ENCODE results near the gene LIN7B.

LIN7B gene

GRCh38 chr19:49094505-49095482, 19.4 kb upstream of the LIN7B start:
- DNase-seq, result no peak

- peak; percentile 64 for DNase-seq
Observed at GRCh38 chr19:49097453-49098288, 16.5 kb upstream of the LIN7B start.

- no peak for DNase-seq
Observed at GRCh38 chr19:49098795-49099194, 15.4 kb upstream of the LIN7B start.

GRCh38 chr19:49101160-49101559, 13.0 kb upstream of the LIN7B start:
- DNase-seq, result no peak

- DNase-seq, result no peak
Observed at GRCh38 chr19:49102303-49102702, 11.9 kb upstream of the LIN7B start.

GRCh38 chr19:49103331-49104085, 10.7 kb upstream of the LIN7B start:
- DNase-seq, result no peak

GRCh38 chr19:49104229-49104864, 9.8 kb upstream of the LIN7B start:
- DNase-seq, result no peak

GRCh38 chr19:49106648-49107135, 7.5 kb upstream of the LIN7B start:
- DNase-seq, result peak; percentile 53

- no peak for DNase-seq
Observed at GRCh38 chr19:49107625-49108459, 6.3 kb upstream of the LIN7B start.

- no peak for DNase-seq
Observed at GRCh38 chr19:49109051-49109450, 5.1 kb upstream of the LIN7B start.

- no peak for DNase-seq
Observed at GRCh38 chr19:49109569-49110233, 4.5 kb upstream of the LIN7B start.

- DNase-seq, result no peak
Observed at GRCh38 chr19:49110567-49110966, 3.6 kb upstream of the LIN7B start.

- DNase-seq, result no peak
Observed at GRCh38 chr19:49111218-49111998, 2.8 kb upstream of the LIN7B start.

GRCh38 chr19:49114630-49115363, 627 bp downstream of the LIN7B start:
- DNase-seq, result peak; percentile 28

- no peak for DNase-seq
Observed at GRCh38 chr19:49116544-49116943, 2.4 kb downstream of the LIN7B start.

GRCh38 chr19:49117677-49118564, 3.8 kb downstream of the LIN7B start:
- DNase-seq, result no peak

- DNase-seq, result peak; percentile 95
Observed at GRCh38 chr19:49118565-49119410, 4.6 kb downstream of the LIN7B start, which contains the start of gene C19orf73. Gene C19orf73, minus strand, starts transcription at chr19:49119143. Its CDS starts 121 bp downstream, at chr19:49119022.
